Panc1 (cell line): ENCODE measurements around the gene RGS17. TPM values are rescaled to one million over a fixed set of nuclear protein-coding genes. Genes with fewer than 3 reads are reported as not detected.
"Not testable (repeated sequence)": the region's sequence is repeated elsewhere in the genome, so short reads cannot be mapped to it uniquely, and the experiment has no call there.

Experiments used
- ATAC-seq: fragments of 200-7000 bp; cut with Tn5 transposase; 2 replicates; pipeline ENCODE4 v1.9.1; 2020; ENCODE audit warnings: mild to moderate bottlenecking, moderate library complexity
- BruUV-seq: library from RNA; stranded (reverse); fragments of 400-500 nt; replicated peaks from 2 replicates; lab custom pipeline; 2021; lab: Mats Ljungman, UMichigan
- CTCF ChIA-PET: fragments of 300-600 bp; sonication (Branson Sonifier 250); formaldehyde crosslinking; loops from one replicate; lab custom pipeline; 2022; ENCODE audit warnings: antibody characterized with exemption; lab: Charles Lee
- POLR2A ChIA-PET: fragments of 300-600 bp; sonication (Branson Sonifier 250); formaldehyde crosslinking; loops from one replicate; lab custom pipeline; 2022; ENCODE audit warnings: antibody characterized with exemption; lab: Charles Lee
- DNase-seq: peaks from one replicate; pipeline ENCODE4 v3.0.0-alpha.2; 2010; ENCODE audit warnings: low read depth, low spot score
- H3K27ac ChIP-seq: 2 replicates; pipeline ENCODE4 v1.5.1; 2011; ENCODE audit warnings: mild to moderate bottlenecking, low read length, inconsistent platforms
- H3K27me3 ChIP-seq: fragments of 200-500 bp; sonication (Bioruptor generic); 2 replicates; pipeline ENCODE4 v1.6.0; 2014; ENCODE audit warnings: low read length, inconsistent platforms; ENCODE audit not compliant: control insufficient read depth, insufficient read depth
- H3K36me3 ChIP-seq: fragments of 200-500 bp; sonication (Bioruptor generic); 2 replicates; pipeline ENCODE4 v1.5.1; 2014; ENCODE audit warnings: inconsistent platforms, mild to moderate bottlenecking, low read length, moderate library complexity; ENCODE audit not compliant: control insufficient read depth, insufficient read depth
- H3K4me1 ChIP-seq: 2 replicates; pipeline ENCODE4 v1.5.1; 2011; ENCODE audit warnings: inconsistent platforms, mild to moderate bottlenecking, low read length, moderate library complexity; ENCODE audit not compliant: control insufficient read depth, insufficient read depth
- H3K4me3 ChIP-seq, 2 experiments: 2 replicates each; pipeline ENCODE4 v1.5.1; 2011 to 2012; ENCODE audit warnings: low read depth in 2 of 2, low read length in 2 of 2, mild to moderate bottlenecking in 2 of 2, inconsistent platforms in 1 of 2, moderate library complexity in 1 of 2
- H3K9me3 ChIP-seq: fragments of 200-500 bp; sonication (Bioruptor generic); 2 replicates; pipeline ENCODE4 v1.5.1; 2014; ENCODE audit warnings: low read depth, mild to moderate bottlenecking, inconsistent platforms, low read length, moderate library complexity; ENCODE audit not compliant: control insufficient read depth, insufficient read depth
- CTCF ChIP-seq: fragments of 450-650 bp; IDR thresholded peaks from 2 replicates; pipeline ENCODE4 v1.5.1; 2017; ENCODE audit warnings: mild to moderate bottlenecking
- POLR2AphosphoS5 ChIP-seq: IDR thresholded peaks from 2 replicates; pipeline ENCODE4 v1.6.1; 2012; ENCODE audit warnings: mild to moderate bottlenecking, low read depth, low read length, moderate library complexity
- SIN3A ChIP-seq: IDR thresholded peaks from 2 replicates; pipeline ENCODE4 v1.6.1; 2012; ENCODE audit warnings: low read depth, mild to moderate bottlenecking, low read length, moderate library complexity, borderline replicate concordance; ENCODE audit not compliant: insufficient read depth
- TCF7L2 ChIP-seq: IDR thresholded peaks from 2 replicates; pipeline ENCODE4 v1.6.1; 2011; ENCODE audit warnings: mild to moderate bottlenecking, low read depth, low read length, inconsistent platforms
- in situ Hi-C: cut with HindIII; loops from 2 replicates; pipeline ENCODE4 v1.10.0; 2016; ENCODE audit warnings: low sequenced_read_pairs, low pct_unique_long_range_greater_than_20kb
- intact Hi-C: fragments of 100-400 bp; cut with micrococcal nuclease; formaldehyde crosslinking; loops from one replicate; pipeline ENCODE4 v1.10.0; 2022; ENCODE audit not compliant: unreplicated experiment
- total RNA-seq: library from RNA; stranded (reverse); gene quantifications from one replicate; pipeline ENCODE4 v1.2.1, GENCODE V29; 2021; ENCODE audit not compliant: unreplicated experiment
- TF ChIP-seq, protein P1 (sequence below), 2 experiments: IDR thresholded peaks; 2 replicates each; pipeline ENCODE4 v1.6.1; 2011 to 2012; ENCODE audit warnings: low read depth in 2 of 2, control low read depth in 1 of 2, low read length in 1 of 2, mild to moderate bottlenecking in 1 of 2, moderate library complexity in 1 of 2; ENCODE audit not compliant: insufficient read depth in 1 of 2

RGS17 gene
- total RNA-seq, 1 experiment from 2014 or later = 8.7 TPM

DNA sequence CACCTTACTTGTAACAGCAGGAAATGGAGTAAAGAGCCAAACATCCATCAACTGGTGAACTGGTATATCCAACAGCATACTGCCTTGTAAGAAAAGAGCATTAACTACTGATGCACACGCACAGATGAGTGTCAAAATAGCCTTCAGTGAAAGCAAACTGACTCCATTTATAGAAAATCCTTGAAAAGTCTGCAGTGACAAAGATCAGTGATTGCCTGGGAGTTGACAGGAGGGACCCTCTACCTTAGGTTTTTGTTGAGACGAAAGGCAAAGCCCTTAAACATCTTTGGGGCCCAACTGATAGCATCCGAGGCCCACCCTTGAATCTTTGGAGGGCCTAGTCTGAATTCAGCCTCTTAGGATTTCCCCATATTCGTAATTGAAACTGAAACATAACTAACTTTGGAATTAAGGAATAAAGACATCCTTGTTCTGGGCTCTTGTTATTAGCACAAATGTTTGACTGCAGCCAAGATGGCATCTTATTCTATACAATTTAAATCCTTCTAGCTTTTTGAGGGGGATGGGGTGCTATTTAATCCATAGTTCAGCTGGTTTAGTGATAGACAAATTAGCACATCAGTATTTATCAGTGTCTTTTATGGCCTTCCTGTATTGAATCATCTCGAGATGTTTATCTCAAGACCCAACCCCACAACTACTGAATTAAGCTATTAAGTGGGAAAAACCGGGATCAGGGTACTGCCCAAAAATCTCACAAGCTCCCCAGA, 161.2 kb downstream of the RGS17 start:
- peaks cover 42% of the 10 kb centered on the region for H3K36me3 ChIP-seq
- intact Hi-C loops (no loop called here), in situ Hi-C loops (no loop called here)
- ATAC-seq (0 out of 2 replicates have a peak, but pooled peaks have one; percentile 34), DNase-seq (no peak)
- CTCF ChIA-PET = no interaction called here
- no peak for TF ChIP-seq POLR2AphosphoS5
- TF ChIP-seq SIN3A = no peak
- TF ChIP-seq TCF7L2 = no peak
- TF ChIP-seq, protein P1, sequence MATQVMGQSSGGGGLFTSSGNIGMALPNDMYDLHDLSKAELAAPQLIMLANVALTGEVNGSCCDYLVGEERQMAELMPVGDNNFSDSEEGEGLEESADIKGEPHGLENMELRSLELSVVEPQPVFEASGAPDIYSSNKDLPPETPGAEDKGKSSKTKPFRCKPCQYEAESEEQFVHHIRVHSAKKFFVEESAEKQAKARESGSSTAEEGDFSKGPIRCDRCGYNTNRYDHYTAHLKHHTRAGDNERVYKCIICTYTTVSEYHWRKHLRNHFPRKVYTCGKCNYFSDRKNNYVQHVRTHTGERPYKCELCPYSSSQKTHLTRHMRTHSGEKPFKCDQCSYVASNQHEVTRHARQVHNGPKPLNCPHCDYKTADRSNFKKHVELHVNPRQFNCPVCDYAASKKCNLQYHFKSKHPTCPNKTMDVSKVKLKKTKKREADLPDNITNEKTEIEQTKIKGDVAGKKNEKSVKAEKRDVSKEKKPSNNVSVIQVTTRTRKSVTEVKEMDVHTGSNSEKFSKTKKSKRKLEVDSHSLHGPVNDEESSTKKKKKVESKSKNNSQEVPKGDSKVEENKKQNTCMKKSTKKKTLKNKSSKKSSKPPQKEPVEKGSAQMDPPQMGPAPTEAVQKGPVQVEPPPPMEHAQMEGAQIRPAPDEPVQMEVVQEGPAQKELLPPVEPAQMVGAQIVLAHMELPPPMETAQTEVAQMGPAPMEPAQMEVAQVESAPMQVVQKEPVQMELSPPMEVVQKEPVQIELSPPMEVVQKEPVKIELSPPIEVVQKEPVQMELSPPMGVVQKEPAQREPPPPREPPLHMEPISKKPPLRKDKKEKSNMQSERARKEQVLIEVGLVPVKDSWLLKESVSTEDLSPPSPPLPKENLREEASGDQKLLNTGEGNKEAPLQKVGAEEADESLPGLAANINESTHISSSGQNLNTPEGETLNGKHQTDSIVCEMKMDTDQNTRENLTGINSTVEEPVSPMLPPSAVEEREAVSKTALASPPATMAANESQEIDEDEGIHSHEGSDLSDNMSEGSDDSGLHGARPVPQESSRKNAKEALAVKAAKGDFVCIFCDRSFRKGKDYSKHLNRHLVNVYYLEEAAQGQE (IDR thresholded peaks at IDR 0.05; ENCODE audit: insufficient read depth in 1 of 2, low read depth in 2 of 2, low read length in 1 of 2) = no peak
- no peak for TF ChIP-seq CTCF
- BruUV-seq = no TSS peak
- H3K4me1 ChIP-seq = peaks cover 2% of the 10 kb centered on the region; the same call in 1 of the 2 replicates
- H3K27me3 ChIP-seq = no peaks in the 10 kb centered on the region
- H3K9me3 ChIP-seq = no peaks in the 10 kb centered on the region
- H3K27ac ChIP-seq = no peak overlapping the region
- no peak overlapping the region for H3K4me3 ChIP-seq
- POLR2A ChIA-PET = no interaction called here

GRCh38 chr6:152966168-152966894, 164.8 kb downstream of the RGS17 start:
- CTCF ChIA-PET, H3K9me3 ChIP-seq, POLR2A ChIA-PET, ATAC-seq, intact Hi-C loops, H3K4me3 ChIP-seq, H3K27me3 ChIP-seq, H3K27ac ChIP-seq, in situ Hi-C loops, DNase-seq, H3K4me1 ChIP-seq, BruUV-seq: not testable (repeated sequence)
- peaks cover 11% of the 10 kb centered on the region for H3K36me3 ChIP-seq

DNA sequence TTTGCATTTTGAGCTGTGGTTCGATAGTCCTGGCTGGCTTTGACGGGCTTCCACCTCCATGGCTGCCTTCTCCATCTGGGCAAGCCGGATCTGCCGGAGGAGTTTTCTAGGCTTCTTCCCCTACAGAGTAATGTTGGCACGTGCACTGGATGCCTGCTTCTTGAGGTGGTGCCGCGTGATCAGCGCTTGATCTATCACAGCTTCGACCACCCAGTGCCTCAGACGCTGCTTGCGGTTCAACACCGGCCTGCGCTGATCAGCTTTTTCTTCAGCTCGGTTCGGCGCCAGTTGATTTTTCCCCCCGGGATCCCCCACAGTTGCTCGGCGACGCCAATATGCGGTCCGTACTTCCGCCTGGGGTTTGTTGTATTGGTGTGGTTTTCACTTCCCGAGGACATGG, 171.7 kb downstream of the RGS17 start:
- peaks cover 6% of the 10 kb centered on the region; the same call in 1 of the 2 replicates for H3K27me3 ChIP-seq
- no peak for DNase-seq
- ChIA-PET POLR2A (no interaction called here), CTCF (no interaction called here)
- TF ChIP-seq POLR2AphosphoS5 (no peak), CTCF (no peak), TCF7L2 (no peak), SIN3A (no peak)
- TF ChIP-seq, protein P1 (IDR thresholded peaks at IDR 0.05; ENCODE audit: insufficient read depth in 1 of 2, low read depth in 2 of 2, low read length in 1 of 2) = no peak
- no peaks in the 10 kb centered on the region for H3K36me3 ChIP-seq
- intact Hi-C loops (no loop called here), in situ Hi-C loops (no loop called here)
- no peak overlapping the region for H3K4me3 ChIP-seq
- no peak overlapping the region for H3K27ac ChIP-seq
- no peaks in the 10 kb centered on the region for H3K4me1 ChIP-seq
- BruUV-seq = no TSS peak
- H3K9me3 ChIP-seq = no peaks in the 10 kb centered on the region
- ATAC-seq = no peak
